Measurements from ENCODE around the gene TACC2. TPM values are rescaled to one million over a fixed set of nuclear protein-coding genes. Genes with fewer than 3 reads are reported as not detected.

TACC2 gene
- total RNA-seq, 1 donor from 2014 or later: 71.2 TPM

GRCh38 chr10:122132331-122132755 is 143.4 kb downstream of the TACC2 start:
- Mint-ChIP-seq H3K36me3 (peaks cover 18% of the 10 kb centered on the region), H3K4me3 (no peak overlapping the region), H3K27ac (peak overlapping the region; percentile 22), H3K4me1 (ENCODE audit: unreplicated experiment) (peaks cover 32% of the 10 kb centered on the region), H3K9me3 (no peaks in the 10 kb centered on the region), H3K27me3 (no peaks in the 10 kb centered on the region)
- TF ChIP-seq CTCF (conservative IDR thresholded peaks at IDR 0.05): no peak
- no peak for DNase-seq (ENCODE audit: extremely low spot score, unreplicated experiment)

- peaks cover 29% of the 10 kb centered on the region for H3K4me1 Mint-ChIP-seq (ENCODE audit: unreplicated experiment)
- H3K9me3 Mint-ChIP-seq: no peaks in the 10 kb centered on the region
- H3K27ac Mint-ChIP-seq: peak overlapping the region; percentile 22
- no peaks in the 10 kb centered on the region for H3K27me3 Mint-ChIP-seq
- peaks cover 21% of the 10 kb centered on the region for H3K36me3 Mint-ChIP-seq
- TF ChIP-seq CTCF (conservative IDR thresholded peaks at IDR 0.05): no peak
- H3K4me3 Mint-ChIP-seq: peak overlapping the region; percentile 15
- DNase-seq (ENCODE audit: extremely low spot score, unreplicated experiment): no peak
These were observed 144.1 kb downstream of the TACC2 start for GRCh38 chr10:122132882-122133565.

GRCh38 chr10:122135251-122136025 is 146.5 kb downstream of the TACC2 start:
- no peak for TF ChIP-seq CTCF (conservative IDR thresholded peaks at IDR 0.05)
- Mint-ChIP-seq H3K36me3 (peaks cover 22% of the 10 kb centered on the region), H3K27ac (no peak overlapping the region)

GRCh38 chr10:122138831-122139625 is 150.1 kb downstream of the TACC2 start:
- Mint-ChIP-seq H3K4me1 (ENCODE audit: unreplicated experiment) (peaks cover 51% of the 10 kb centered on the region), H3K27ac (peak overlapping the region; percentile 72), H3K27me3 (no peaks in the 10 kb centered on the region), H3K9me3 (no peaks in the 10 kb centered on the region), H3K4me3 (peak overlapping the region; percentile 71), H3K36me3 (peaks cover 21% of the 10 kb centered on the region)
- TF ChIP-seq CTCF (conservative IDR thresholded peaks at IDR 0.05): no peak
- no peak for DNase-seq (ENCODE audit: extremely low spot score, unreplicated experiment)

More at GRCh38 chr10:122135251-122136025, 146.5 kb downstream of the TACC2 start:
- H3K9me3 Mint-ChIP-seq: no peaks in the 10 kb centered on the region
- DNase-seq (ENCODE audit: extremely low spot score, unreplicated experiment): no peak
- H3K4me1 Mint-ChIP-seq (ENCODE audit: unreplicated experiment): peaks cover 42% of the 10 kb centered on the region
- no peaks in the 10 kb centered on the region for H3K27me3 Mint-ChIP-seq
- H3K4me3 Mint-ChIP-seq: no peak overlapping the region

GRCh38 chr10:122139627-122140170 is 150.7 kb downstream of the TACC2 start:
- Mint-ChIP-seq H3K4me3 (peak overlapping the region; percentile 71), H3K9me3 (no peaks in the 10 kb centered on the region), H3K4me1 (ENCODE audit: unreplicated experiment) (peaks cover 55% of the 10 kb centered on the region), H3K36me3 (peaks cover 28% of the 10 kb centered on the region), H3K27ac (peak overlapping the region; percentile 72), H3K27me3 (no peaks in the 10 kb centered on the region)
- DNase-seq (ENCODE audit: extremely low spot score, unreplicated experiment): no peak
- TF ChIP-seq CTCF (conservative IDR thresholded peaks at IDR 0.05): no peak
